Astrocyte of the spinal cord (primary cell): ENCODE data around the gene GNB5.
A peak's percentile ranks its signal among the peaks of the same experiment; 100 is the strongest.

Experiments
- DNase-seq: peaks from one replicate; pipeline ENCODE4 v3.0.0; 2011; ENCODE audit warnings: low read depth, low spot score
- H3K4me3 ChIP-seq: 2 replicates; pipeline ENCODE4 v1.5.1; 2011; ENCODE audit warnings: low read depth, mild to moderate bottlenecking, low read length, moderate library complexity
- in situ Hi-C: cut with HindIII; loops from 2 replicates; pipeline ENCODE4 v1.10.0; 2017; ENCODE audit warnings: low sequenced_read_pairs
- TF ChIP-seq, protein P1 (sequence below): IDR thresholded peaks from 2 replicates; pipeline ENCODE4 v1.5.1; 2012; ENCODE audit warnings: low read depth, mild to moderate bottlenecking, low read length, inconsistent platforms

GNB5 gene

GRCh38 chr15:52146776-52147175 is 44.4 kb downstream of the GNB5 start:
- H3K4me3 ChIP-seq: no peak overlapping the region
- no peak for DNase-seq
- in situ Hi-C loops: no loop called here
- TF ChIP-seq, protein P1, sequence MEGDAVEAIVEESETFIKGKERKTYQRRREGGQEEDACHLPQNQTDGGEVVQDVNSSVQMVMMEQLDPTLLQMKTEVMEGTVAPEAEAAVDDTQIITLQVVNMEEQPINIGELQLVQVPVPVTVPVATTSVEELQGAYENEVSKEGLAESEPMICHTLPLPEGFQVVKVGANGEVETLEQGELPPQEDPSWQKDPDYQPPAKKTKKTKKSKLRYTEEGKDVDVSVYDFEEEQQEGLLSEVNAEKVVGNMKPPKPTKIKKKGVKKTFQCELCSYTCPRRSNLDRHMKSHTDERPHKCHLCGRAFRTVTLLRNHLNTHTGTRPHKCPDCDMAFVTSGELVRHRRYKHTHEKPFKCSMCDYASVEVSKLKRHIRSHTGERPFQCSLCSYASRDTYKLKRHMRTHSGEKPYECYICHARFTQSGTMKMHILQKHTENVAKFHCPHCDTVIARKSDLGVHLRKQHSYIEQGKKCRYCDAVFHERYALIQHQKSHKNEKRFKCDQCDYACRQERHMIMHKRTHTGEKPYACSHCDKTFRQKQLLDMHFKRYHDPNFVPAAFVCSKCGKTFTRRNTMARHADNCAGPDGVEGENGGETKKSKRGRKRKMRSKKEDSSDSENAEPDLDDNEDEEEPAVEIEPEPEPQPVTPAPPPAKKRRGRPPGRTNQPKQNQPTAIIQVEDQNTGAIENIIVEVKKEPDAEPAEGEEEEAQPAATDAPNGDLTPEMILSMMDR: no peak

DNA sequence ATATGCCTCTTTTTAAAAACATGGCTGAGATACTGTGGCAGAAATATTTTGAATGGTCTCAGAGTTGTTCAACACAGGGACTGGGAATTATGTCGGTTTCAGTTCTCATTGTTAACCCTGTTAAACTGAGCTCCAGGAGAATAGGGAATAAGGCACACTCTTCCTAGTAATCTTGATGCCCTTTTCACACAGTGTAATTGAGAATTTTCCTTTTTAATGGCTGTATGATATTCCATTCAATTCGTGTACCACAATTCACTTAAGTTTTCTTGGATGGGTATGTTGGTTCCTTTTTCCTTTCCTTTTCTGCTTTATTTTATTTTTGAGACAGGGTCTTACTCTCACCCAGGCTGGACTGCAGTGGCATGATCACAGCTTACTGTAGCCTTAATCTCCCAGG is 44.9 kb downstream of the GNB5 start:
- no peak overlapping the region for H3K4me3 ChIP-seq
- TF ChIP-seq, protein P1: no peak
- in situ Hi-C loops: no loop called here
- DNase-seq: no peak

DNA sequence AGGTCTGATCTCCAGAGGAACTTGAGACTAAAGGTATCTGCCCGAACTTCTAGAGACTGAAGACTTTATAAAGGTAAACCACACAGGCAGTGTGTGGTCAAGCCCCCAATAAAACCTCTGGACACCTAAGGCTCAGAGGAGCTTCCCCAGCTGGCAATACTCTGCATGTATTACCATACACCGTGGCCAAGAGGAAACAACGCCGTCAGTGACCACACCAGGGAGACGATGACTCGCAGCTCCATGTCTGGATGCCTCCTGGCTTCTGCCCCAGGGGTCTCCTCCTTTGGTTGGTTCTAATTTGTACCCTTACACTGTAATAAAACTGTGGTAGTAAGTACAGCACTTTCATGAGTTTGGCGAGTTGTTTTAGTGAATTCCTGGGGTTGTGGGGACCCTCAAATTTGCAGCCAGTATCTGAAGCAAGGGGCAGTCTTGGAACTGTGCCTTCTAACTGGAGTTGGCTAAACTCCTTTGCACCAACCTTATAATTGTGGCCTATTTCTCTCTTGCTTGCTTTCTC is 46.5 kb downstream of the GNB5 start:
- TF ChIP-seq, protein P1: no peak
- in situ Hi-C loops: no loop called here
- H3K4me3 ChIP-seq: no peak overlapping the region
- peak; percentile 71 for DNase-seq

GRCh38 chr15:52143873-52144272 is 47.3 kb downstream of the GNB5 start:
- peak; percentile 69 for DNase-seq
- TF ChIP-seq, protein P1: no peak
- in situ Hi-C loops: no loop called here
- H3K4me3 ChIP-seq: no peak overlapping the region

- in situ Hi-C loops: no loop called here
- no peak for DNase-seq
- TF ChIP-seq, protein P1: no peak
- no peak overlapping the region for H3K4me3 ChIP-seq
Measured at GRCh38 chr15:52140646-52141045, 50.5 kb downstream of the GNB5 start.

GRCh38 chr15:52139599-52140462 is 51.4 kb downstream of the GNB5 start:
- TF ChIP-seq, protein P1: peak; percentile 88
- peak; percentile 73 for DNase-seq
- H3K4me3 ChIP-seq: no peak overlapping the region
- in situ Hi-C loops: no loop called here
